ENCODE measurements around the gene CYP3A5. TPM values are rescaled to one million over a fixed set of nuclear protein-coding genes. Genes with fewer than 3 reads are reported as not detected.

Gene CYP3A5
- total RNA-seq, 1 experiment from 2014 or later, result not detected

GRCh38 chr7:99599836-99600235 is 80.0 kb downstream of the CYP3A5 start:
- no peaks in the 10 kb centered on the region for H3K79me2 ChIP-seq (ENCODE audit: low read length)
- H3K4me1 ChIP-seq (ENCODE audit: insufficient read depth, low read length), result no peaks in the 10 kb centered on the region
- H3F3A ChIP-seq (ENCODE audit: low read length, unreplicated experiment), result no peaks in the 10 kb centered on the region
- BruUV-seq (replicated peaks), result no TSS peak
- H3K9ac ChIP-seq (ENCODE audit: low read length), result no peak overlapping the region
- CTCF ChIA-PET, result no interaction called here
- no peak overlapping the region for H3K4me3 ChIP-seq (ENCODE audit: low read length)
- TF ChIP-seq EZH2phosphoT487 (IDR thresholded peaks at IDR 0.05; ENCODE audit: borderline replicate concordance, low read length) (no peak), CTCF (conservative IDR thresholded peaks at IDR 0.05; ENCODE audit: low read depth, low read length) (no peak), EZH2 (IDR thresholded peaks at IDR 0.05; ENCODE audit: low read length, unreplicated experiment) (no peak)
- no peak for DNase-seq
- H2AFZ ChIP-seq (ENCODE audit: low read length), result no peak overlapping the region
- no peak overlapping the region for H3K4me2 ChIP-seq (ENCODE audit: low read length)
- POLR2A ChIA-PET (ENCODE audit: unreplicated experiment), result no interaction called here
- ATAC-seq, result no peak
- no peaks in the 10 kb centered on the region for H3K9me2 ChIP-seq (replicated peaks; ENCODE audit: low read length)
- H3K36me3 ChIP-seq (ENCODE audit: low read depth, low read length), result no peaks in the 10 kb centered on the region
- H3K27me3 ChIP-seq (ENCODE audit: low read length), result peaks cover 3% of the 10 kb centered on the region; the same call in 1 of the 2 replicates
- H3K9me3 ChIP-seq (ENCODE audit: low read length), result no peaks in the 10 kb centered on the region
- intact Hi-C loops (cut with micrococcal nuclease), result no loop called here
- no peak overlapping the region for H3K27ac ChIP-seq (ENCODE audit: low read length)
- no peaks in the 10 kb centered on the region for H4K20me1 ChIP-seq (ENCODE audit: low read length)

Other genes starting within 250 kb of the CYP3A5 start
- gene PTCD1, start 241.2 kb downstream of the CYP3A5 start, total RNA-seq (2014; rRNA removed), result 10.4 and 11.5 TPM in 2 replicates
- gene CPSF4, start 241.1 kb downstream of the CYP3A5 start, total RNA-seq (2014; rRNA removed), result 49.5 and 65.3 TPM in 2 replicates
- 660 and 1,030 TPM in 2 replicates for gene ATP5MF, start 213.8 kb downstream of the CYP3A5 start, total RNA-seq (2014; rRNA removed)
- gene ZNF789, start 207.1 kb downstream of the CYP3A5 start, total RNA-seq (2014; rRNA removed), result 6.6 and 8.3 TPM in 2 replicates
- gene ZNF394, start 179.7 kb downstream of the CYP3A5 start, total RNA-seq (2014; rRNA removed), result 17.7 and 19.4 TPM in 2 replicates
- 8.6 and 9.9 TPM in 2 replicates for gene ZKSCAN5, start 175.3 kb downstream of the CYP3A5 start, total RNA-seq (2014; rRNA removed)
- gene FAM200A, start 127.9 kb downstream of the CYP3A5 start, total RNA-seq (2014; rRNA removed), result 2.2 and 3.8 TPM in 2 replicates
- gene ZNF655, start 121.4 kb downstream of the CYP3A5 start, total RNA-seq (2014; rRNA removed), result not detected in 2 replicates
- not detected in 2 replicates for gene TMEM225B, start 81.7 kb downstream of the CYP3A5 start, total RNA-seq (2014; rRNA removed)
- 13.9 and 18.9 TPM in 2 replicates for gene ZSCAN25, start 63.0 kb downstream of the CYP3A5 start, total RNA-seq (2014; rRNA removed)
- gene CYP3A7, start 55.2 kb upstream of the CYP3A5 start, total RNA-seq (2014; rRNA removed), result not detected in 2 replicates
- gene CYP3A4, start 104.2 kb upstream of the CYP3A5 start, total RNA-seq (2014; rRNA removed), result not detected in 2 replicates
- gene CYP3A43, start 148.0 kb upstream of the CYP3A5 start, total RNA-seq (2014; rRNA removed), result not detected in 2 replicates
- 0.18 TPM in 1 of 2 replicates, not detected in the other for gene OR2AE1, start 197.0 kb upstream of the CYP3A5 start, total RNA-seq (2014; rRNA removed)
- 11.1 and 13.9 TPM in 2 replicates for gene TRIM4, start 239.5 kb upstream of the CYP3A5 start, total RNA-seq (2014; rRNA removed)
- 0.18 TPM in 1 of 2 replicates, not detected in the other for gene GJC3, start 249.6 kb upstream of the CYP3A5 start, total RNA-seq (2014; rRNA removed)

Data from PC-3 (cell line).